NT2/D1 (cell line): ENCODE results near the gene ENDOU.

Source experiments
- DNase-seq: peaks from one replicate; pipeline ENCODE4 v3.0.0-alpha.2; 2011; ENCODE audit warnings: low read depth, low spot score
- H3K27me3 ChIP-seq: 2 replicates; pipeline ENCODE4 v1.6.0; 2011; ENCODE audit warnings: mild to moderate bottlenecking; ENCODE audit not compliant: insufficient read length, insufficient read depth
- H3K36me3 ChIP-seq: 2 replicates; pipeline ENCODE4 v1.6.1; 2011; ENCODE audit warnings: mild to moderate bottlenecking, low read length, mixed read lengths; ENCODE audit not compliant: insufficient read depth, insufficient read length
- H3K4me1 ChIP-seq: 2 replicates; pipeline ENCODE4 v1.5.1; 2011; ENCODE audit not compliant: insufficient read depth, insufficient read length
- H3K4me3 ChIP-seq: 2 replicates; pipeline ENCODE4 v1.5.1; 2011; ENCODE audit warnings: low read depth; ENCODE audit not compliant: insufficient read length
- H3K9ac ChIP-seq: 2 replicates; pipeline ENCODE4 v1.6.0; 2011; ENCODE audit warnings: low read depth; ENCODE audit not compliant: insufficient read length
- H3K9me3 ChIP-seq: 2 replicates; pipeline ENCODE4 v1.5.1; 2011; ENCODE audit warnings: mild to moderate bottlenecking, low read length; ENCODE audit not compliant: insufficient read depth
- SUZ12 ChIP-seq: IDR thresholded peaks from 2 replicates; pipeline ENCODE4 v1.6.1; 2011; ENCODE audit not compliant: insufficient read length, insufficient read depth; ENCODE audit errors: extremely low read depth
- YY1 ChIP-seq: IDR thresholded peaks from 2 replicates; pipeline ENCODE4 v1.6.1; 2011; ENCODE audit not compliant: insufficient read length, insufficient read depth
- ZNF274 ChIP-seq: IDR thresholded peaks from 2 replicates; pipeline ENCODE4 v1.6.1; 2011; ENCODE audit warnings: mild to moderate bottlenecking, low read depth, low read length

ENDOU gene

GRCh38 chr12:47770086-47770726 lies 44.9 kb upstream of the ENDOU start:
- no peaks in the 10 kb centered on the region for H3K9me3 ChIP-seq
- no peaks in the 10 kb centered on the region for H3K36me3 ChIP-seq
- TF ChIP-seq SUZ12 (no peak), ZNF274 (no peak), YY1 (no peak)
- no peak overlapping the region for H3K4me3 ChIP-seq
- peaks cover 30% of the 10 kb centered on the region for H3K27me3 ChIP-seq
- no peak overlapping the region for H3K9ac ChIP-seq
- no peak for DNase-seq
- peaks cover 13% of the 10 kb centered on the region for H3K4me1 ChIP-seq

- Histone ChIP-seq H3K4me1 (peaks cover 12% of the 10 kb centered on the region), H3K36me3 (no peaks in the 10 kb centered on the region), H3K27me3 (peaks cover 24% of the 10 kb centered on the region), H3K4me3 (no peak overlapping the region), H3K9ac (no peak overlapping the region), H3K9me3 (no peaks in the 10 kb centered on the region)
- TF ChIP-seq SUZ12 (no peak), ZNF274 (no peak), YY1 (no peak)
- DNase-seq, result no peak
These were observed 44.2 kb upstream of the ENDOU start for GRCh38 chr12:47769234-47770085.

GRCh38 chr12:47768323-47768811 lies 43.1 kb upstream of the ENDOU start:
- H3K27me3 ChIP-seq, result peaks cover 14% of the 10 kb centered on the region
- H3K4me3 ChIP-seq, result no peak overlapping the region
- TF ChIP-seq YY1, result no peak
- no peak for TF ChIP-seq ZNF274
- TF ChIP-seq SUZ12, result no peak
- H3K36me3 ChIP-seq, result no peaks in the 10 kb centered on the region
- DNase-seq, result peak; percentile 36
- H3K9ac ChIP-seq, result no peak overlapping the region
- H3K9me3 ChIP-seq, result no peaks in the 10 kb centered on the region
- H3K4me1 ChIP-seq, result peaks cover 17% of the 10 kb centered on the region

- Histone ChIP-seq H3K4me3 (no peak overlapping the region), H3K9ac (no peak overlapping the region), H3K9me3 (no peaks in the 10 kb centered on the region), H3K27me3 (peaks cover 5% of the 10 kb centered on the region), H3K36me3 (no peaks in the 10 kb centered on the region), H3K4me1 (peaks cover 19% of the 10 kb centered on the region)
- DNase-seq, result peak; percentile 39
- no peak for TF ChIP-seq SUZ12
- no peak for TF ChIP-seq ZNF274
- no peak for TF ChIP-seq YY1
These were observed 42.0 kb upstream of the ENDOU start for GRCh38 chr12:47767216-47767724.

GRCh38 chr12:47766502-47767215 lies 41.4 kb upstream of the ENDOU start:
- TF ChIP-seq SUZ12 (no peak), YY1 (no peak), ZNF274 (no peak)
- Histone ChIP-seq H3K27me3 (no peaks in the 10 kb centered on the region), H3K4me3 (no peak overlapping the region), H3K9me3 (no peaks in the 10 kb centered on the region), H3K4me1 (peaks cover 19% of the 10 kb centered on the region), H3K36me3 (no peaks in the 10 kb centered on the region), H3K9ac (no peak overlapping the region)
- DNase-seq, result no peak

- Histone ChIP-seq H3K9me3 (no peaks in the 10 kb centered on the region), H3K9ac (no peak overlapping the region), H3K27me3 (no peaks in the 10 kb centered on the region), H3K4me1 (peaks cover 18% of the 10 kb centered on the region), H3K4me3 (no peak overlapping the region), H3K36me3 (no peaks in the 10 kb centered on the region)
- TF ChIP-seq ZNF274 (no peak), SUZ12 (no peak), YY1 (no peak)
- no peak for DNase-seq
These were observed 38.4 kb upstream of the ENDOU start for GRCh38 chr12:47763481-47764346.
